ENCODE results near the gene COL17A1. TPM values are rescaled to one million over a fixed set of nuclear protein-coding genes. Genes with fewer than 3 reads are reported as not detected.

COL17A1 gene
- total RNA-seq, 2 donors from 2014 or later: 1.1 to 2.3 TPM

GRCh38 chr10:104072786-104073185 lies 12.9 kb downstream of the COL17A1 start:
- no peak overlapping the region for H3K27ac ChIP-seq (ENCODE audit: low read depth, low read length)
- no peaks in the 10 kb centered on the region for H3K36me3 ChIP-seq (ENCODE audit: control insufficient read depth, insufficient read depth, low read length)
- no peak for TF ChIP-seq CTCF (conservative IDR thresholded peaks at IDR 0.05)
- Mint-ChIP-seq H3K27me3 (ENCODE audit: insufficient read depth) (peaks cover 4% of the 10 kb centered on the region), H3K4me3 (no peak overlapping the region), H3K9me3 (no peaks in the 10 kb centered on the region), H3K4me1 (peaks cover 30% of the 10 kb centered on the region), H3K27ac (no peak overlapping the region), H3K36me3 (ENCODE audit: low read depth) (no peaks in the 10 kb centered on the region)
- 79 to 89% methylated on average over 5 of the region's 5 CpGs for WGBS, 2 experiments (ENCODE audit: insufficient coverage in 1 of 2, insufficient read length in 1 of 2)
- H3K27me3 ChIP-seq (ENCODE audit: control insufficient read depth, insufficient read depth, low read length, poor library complexity, severe bottlenecking): no peaks in the 10 kb centered on the region
- DNase-seq: peak; percentile 21
- no peaks in the 10 kb centered on the region for H3K9me3 ChIP-seq (ENCODE audit: control insufficient read depth, low read length)
- peaks cover 8% of the 10 kb centered on the region for H3K4me1 ChIP-seq (ENCODE audit: control insufficient read depth, insufficient read depth, low read length)
- no peak overlapping the region for H3K4me3 ChIP-seq (ENCODE audit: low read length)
- no peak overlapping the region for H3K9ac ChIP-seq (ENCODE audit: extremely low read depth, low read length, poor library complexity, severe bottlenecking)

GRCh38 chr10:104069613-104070012 lies 16.1 kb downstream of the COL17A1 start:
- Mint-ChIP-seq H3K36me3 (ENCODE audit: low read depth) (no peaks in the 10 kb centered on the region), H3K4me3 (no peak overlapping the region), H3K27me3 (ENCODE audit: insufficient read depth) (peaks cover 4% of the 10 kb centered on the region), H3K27ac (no peak overlapping the region), H3K4me1 (peaks cover 56% of the 10 kb centered on the region), H3K9me3 (no peaks in the 10 kb centered on the region)
- Histone ChIP-seq H3K36me3 (ENCODE audit: control insufficient read depth, insufficient read depth, low read length) (no peaks in the 10 kb centered on the region), H3K9ac (ENCODE audit: extremely low read depth, low read length, poor library complexity, severe bottlenecking) (no peak overlapping the region), H3K27me3 (ENCODE audit: control insufficient read depth, insufficient read depth, low read length, poor library complexity, severe bottlenecking) (no peaks in the 10 kb centered on the region), H3K4me1 (ENCODE audit: control insufficient read depth, insufficient read depth, low read length) (peaks cover 8% of the 10 kb centered on the region), H3K9me3 (ENCODE audit: control insufficient read depth, low read length) (no peaks in the 10 kb centered on the region), H3K4me3 (ENCODE audit: low read length) (no peak overlapping the region), H3K27ac (ENCODE audit: low read depth, low read length) (no peak overlapping the region)
- no peak for DNase-seq
- no peak for TF ChIP-seq CTCF (conservative IDR thresholded peaks at IDR 0.05)
- WGBS, 2 experiments (ENCODE audit: insufficient coverage in 1 of 2, insufficient read length in 1 of 2): 66 to 79% methylated on average over 4 to 6 of the region's 6 CpGs

GRCh38 chr10:104067525-104067924 lies 18.2 kb downstream of the COL17A1 start:
- H3K9me3 ChIP-seq (ENCODE audit: control insufficient read depth, low read length): no peaks in the 10 kb centered on the region
- Mint-ChIP-seq H3K27ac (peak overlapping the region; percentile 83), H3K4me3 (peak overlapping the region; percentile 42), H3K27me3 (ENCODE audit: insufficient read depth) (peaks cover 1% of the 10 kb centered on the region), H3K9me3 (no peaks in the 10 kb centered on the region), H3K36me3 (ENCODE audit: low read depth) (no peaks in the 10 kb centered on the region), H3K4me1 (peaks cover 64% of the 10 kb centered on the region)
- peak overlapping the region; percentile 6 for H3K4me3 ChIP-seq (ENCODE audit: low read length)
- peaks cover 8% of the 10 kb centered on the region for H3K4me1 ChIP-seq (ENCODE audit: control insufficient read depth, insufficient read depth, low read length)
- DNase-seq: peak; percentile 73
- 36 to 58% methylated on average over 9 to 12 of the region's 12 CpGs for WGBS, 2 experiments (ENCODE audit: insufficient coverage in 1 of 2, insufficient read length in 1 of 2)
- no peak for TF ChIP-seq CTCF (conservative IDR thresholded peaks at IDR 0.05)
- no peaks in the 10 kb centered on the region for H3K27me3 ChIP-seq (ENCODE audit: control insufficient read depth, insufficient read depth, low read length, poor library complexity, severe bottlenecking)
- H3K36me3 ChIP-seq (ENCODE audit: control insufficient read depth, insufficient read depth, low read length): no peaks in the 10 kb centered on the region
- H3K27ac ChIP-seq (ENCODE audit: low read depth, low read length): no peak overlapping the region
- no peak overlapping the region for H3K9ac ChIP-seq (ENCODE audit: extremely low read depth, low read length, poor library complexity, severe bottlenecking)

Data from endodermal cell (in vitro differentiated cells).